Activated B cell treated with CpG ODN at 0.5 μM for 24 hours (primary cell): Measurements from ENCODE around the gene HAUS1. TPM values are rescaled to one million over a fixed set of nuclear protein-coding genes. Genes with fewer than 3 reads are reported as not detected.

Experiments
- ATAC-seq: fragments of 200-7000 bp; cut with Tn5 transposase; one replicate; pipeline ENCODE4 v1.10.0; 2021; ENCODE audit warnings: low read depth, mild to moderate bottlenecking, moderate library complexity
- CTCF ChIA-PET: fragments of 350-600 bp; sonication (Branson Sonifier 250); formaldehyde crosslinking; loops from one replicate; lab custom pipeline; 2021; ENCODE audit warnings: antibody characterized with exemption; lab: Charles Lee
- POLR2A ChIA-PET: fragments of 350-600 bp; sonication (Branson Sonifier 250); formaldehyde crosslinking; loops from one replicate; lab custom pipeline; 2021; ENCODE audit warnings: antibody characterized with exemption; lab: Charles Lee
- DNase-seq: peaks from one replicate; pipeline ENCODE4 v3.0.0; 2022
- H3K27ac Mint-ChIP-seq: one replicate; pipeline ENCODE4 v1.8.0; 2020; ENCODE audit warnings: mixed read lengths
- H3K27me3 Mint-ChIP-seq: one replicate; pipeline ENCODE4 v1.8.0; 2021; ENCODE audit warnings: mixed read lengths
- H3K36me3 Mint-ChIP-seq: one replicate; pipeline ENCODE4 v1.8.0; 2021; ENCODE audit warnings: low read depth, mixed read lengths
- H3K4me1 Mint-ChIP-seq: one replicate; pipeline ENCODE4 v1.8.0; 2021; ENCODE audit warnings: mixed read lengths
- H3K4me3 Mint-ChIP-seq: one replicate; pipeline ENCODE4 v1.8.0; 2020; ENCODE audit warnings: mild to moderate bottlenecking, mixed read lengths
- H3K9me3 Mint-ChIP-seq: one replicate; pipeline ENCODE4 v1.8.0; 2020; ENCODE audit warnings: mixed read lengths
- intact Hi-C: fragments of 100-400 bp; cut with micrococcal nuclease; formaldehyde crosslinking; loops from one replicate; pipeline ENCODE4 v1.15.1; 2024
- total RNA-seq: library from RNA; stranded (reverse); gene quantifications from 2 replicates; pipeline ENCODE4 v1.2.3, GENCODE V29; 2022
- TF ChIP-seq, protein P1 (sequence below): fragments of 200-600 bp; IDR thresholded peaks from one replicate; pipeline ENCODE4 v1.8.0; 2022; ENCODE audit warnings: antibody characterized with exemption, mild to moderate bottlenecking

Gene HAUS1, protein sequence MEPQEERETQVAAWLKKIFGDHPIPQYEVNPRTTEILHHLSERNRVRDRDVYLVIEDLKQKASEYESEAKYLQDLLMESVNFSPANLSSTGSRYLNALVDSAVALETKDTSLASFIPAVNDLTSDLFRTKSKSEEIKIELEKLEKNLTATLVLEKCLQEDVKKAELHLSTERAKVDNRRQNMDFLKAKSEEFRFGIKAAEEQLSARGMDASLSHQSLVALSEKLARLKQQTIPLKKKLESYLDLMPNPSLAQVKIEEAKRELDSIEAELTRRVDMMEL
- 34.6 and 39.5 TPM in 2 replicates for total RNA-seq

DNA sequence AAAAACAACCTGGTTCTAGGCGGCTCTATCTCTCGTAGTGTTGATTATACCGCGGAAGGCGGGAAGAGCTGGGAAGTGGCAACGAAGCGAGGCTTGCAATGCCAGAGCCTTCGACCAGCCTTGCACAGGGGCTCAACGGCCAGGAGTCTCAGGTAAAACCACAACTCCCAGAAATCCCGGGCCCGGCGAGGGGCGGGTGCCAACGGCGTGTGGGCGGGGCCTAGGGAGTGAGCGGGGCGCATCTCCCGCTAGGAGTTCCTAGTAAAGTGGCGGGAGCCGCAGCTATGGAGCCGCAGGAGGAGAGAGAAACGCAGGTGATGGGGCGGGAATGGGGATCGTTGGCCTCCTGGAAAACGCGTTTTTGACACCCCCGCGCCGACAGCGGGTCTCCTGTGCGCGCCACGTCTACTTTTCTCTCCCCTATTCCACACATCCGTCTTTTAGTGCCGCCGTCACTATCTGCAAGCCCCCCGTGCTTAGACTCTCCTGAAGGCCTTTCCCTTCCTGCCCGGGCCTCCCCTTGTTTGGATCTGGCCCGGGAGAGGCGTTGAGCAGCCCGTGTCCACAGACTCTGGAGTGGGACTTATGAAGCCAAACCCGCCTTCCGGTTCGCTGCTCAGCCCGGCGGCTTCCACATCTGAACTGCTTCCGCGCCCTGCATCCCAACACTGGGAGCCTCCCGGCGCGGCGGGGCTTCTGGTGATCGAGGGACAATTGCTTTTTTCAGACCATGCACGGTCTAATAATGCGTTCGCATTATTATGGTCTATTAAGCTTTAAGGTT lies at the start of gene HAUS1:
Gene HAUS1 (plus strand): TSS at position 258 of the 784 bp plus-strand sequence. CDS start 27 bp downstream, at position 285.
- intact Hi-C loops = loop anchor here (1.0 to 10.0 kb wide), 6 partner anchors 65 to 1820 kb away; partner anchors contain the start of genes KATNAL2 and PIAS2
- TF ChIP-seq, protein P1, sequence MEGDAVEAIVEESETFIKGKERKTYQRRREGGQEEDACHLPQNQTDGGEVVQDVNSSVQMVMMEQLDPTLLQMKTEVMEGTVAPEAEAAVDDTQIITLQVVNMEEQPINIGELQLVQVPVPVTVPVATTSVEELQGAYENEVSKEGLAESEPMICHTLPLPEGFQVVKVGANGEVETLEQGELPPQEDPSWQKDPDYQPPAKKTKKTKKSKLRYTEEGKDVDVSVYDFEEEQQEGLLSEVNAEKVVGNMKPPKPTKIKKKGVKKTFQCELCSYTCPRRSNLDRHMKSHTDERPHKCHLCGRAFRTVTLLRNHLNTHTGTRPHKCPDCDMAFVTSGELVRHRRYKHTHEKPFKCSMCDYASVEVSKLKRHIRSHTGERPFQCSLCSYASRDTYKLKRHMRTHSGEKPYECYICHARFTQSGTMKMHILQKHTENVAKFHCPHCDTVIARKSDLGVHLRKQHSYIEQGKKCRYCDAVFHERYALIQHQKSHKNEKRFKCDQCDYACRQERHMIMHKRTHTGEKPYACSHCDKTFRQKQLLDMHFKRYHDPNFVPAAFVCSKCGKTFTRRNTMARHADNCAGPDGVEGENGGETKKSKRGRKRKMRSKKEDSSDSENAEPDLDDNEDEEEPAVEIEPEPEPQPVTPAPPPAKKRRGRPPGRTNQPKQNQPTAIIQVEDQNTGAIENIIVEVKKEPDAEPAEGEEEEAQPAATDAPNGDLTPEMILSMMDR = no peak
- H3K4me3 Mint-ChIP-seq = peak within 1 kb of the TSS; percentile 98
- H3K4me1 Mint-ChIP-seq = peaks cover 19% of the 10 kb centered on the region
- no peaks in the 10 kb centered on the region for H3K9me3 Mint-ChIP-seq
- H3K27ac Mint-ChIP-seq = peak within 1 kb of the TSS; percentile 82
- peaks cover 26% of the 10 kb centered on the region for H3K36me3 Mint-ChIP-seq
- ChIA-PET CTCF (no interaction called here), POLR2A (interaction anchor here (0.9 kb wide), 1 partner anchor 69 kb away, joined by 4 read pairs; a partner anchor contains a TSS)
- H3K27me3 Mint-ChIP-seq = no peaks in the 10 kb centered on the region
- DNase-seq = peak; percentile 81
- ATAC-seq = peak; percentile 99

DNA sequence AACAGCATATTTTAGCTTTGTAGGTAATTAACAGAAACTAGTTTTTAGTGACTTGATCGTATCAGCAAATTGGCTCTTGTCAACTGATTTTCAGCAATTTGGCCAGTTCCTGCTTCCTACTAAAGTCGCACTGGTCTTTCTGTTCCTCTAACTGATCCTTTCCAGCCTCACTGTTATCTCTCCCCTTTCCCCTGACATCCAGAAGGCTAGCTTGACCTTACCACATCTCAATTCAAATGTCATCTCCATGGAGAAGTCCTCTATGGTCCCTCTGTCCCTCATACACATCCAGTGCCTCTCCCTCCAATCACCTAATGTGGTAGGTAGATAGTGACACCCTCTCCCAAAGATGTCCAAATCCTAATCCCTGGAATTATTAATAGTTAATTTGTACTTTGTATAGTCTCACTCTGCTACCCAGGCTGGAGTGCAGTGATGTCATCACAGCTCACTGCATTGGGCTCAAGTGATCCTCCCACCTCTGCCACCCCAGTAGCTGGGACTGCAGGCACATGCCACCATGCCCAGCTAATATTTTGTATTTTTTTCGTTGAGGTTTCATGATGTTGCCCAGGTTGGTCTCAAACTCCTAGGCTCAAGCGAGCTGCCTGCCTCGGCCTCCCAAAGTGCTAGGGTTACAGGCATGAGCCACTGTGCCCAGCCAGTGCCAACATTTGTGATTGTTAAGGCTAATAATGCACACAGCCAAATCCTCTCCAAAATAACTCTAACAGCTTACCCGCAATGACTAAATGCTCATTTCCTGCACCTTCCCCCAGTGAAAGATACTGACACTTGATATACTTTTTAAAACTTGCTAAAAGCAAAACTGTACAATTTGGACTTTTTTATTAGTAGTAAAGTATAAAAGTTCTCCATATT lies 49.0 kb upstream of the HAUS1 start:
- H3K27ac Mint-ChIP-seq = no peak overlapping the region
- H3K27me3 Mint-ChIP-seq = no peaks in the 10 kb centered on the region
- H3K36me3 Mint-ChIP-seq = no peaks in the 10 kb centered on the region
- ATAC-seq (no peak), DNase-seq (no peak)
- TF ChIP-seq, protein P1 = no peak
- intact Hi-C loops = no loop called here
- H3K4me1 Mint-ChIP-seq = no peaks in the 10 kb centered on the region
- CTCF ChIA-PET = interaction anchor here (0.9 kb wide), 1 partner anchor 18 kb away, joined by 4 read pairs; no protein-coding TSS in a partner anchor
- no peaks in the 10 kb centered on the region for H3K9me3 Mint-ChIP-seq
- POLR2A ChIA-PET = no interaction called here
- no peak overlapping the region for H3K4me3 Mint-ChIP-seq

DNA sequence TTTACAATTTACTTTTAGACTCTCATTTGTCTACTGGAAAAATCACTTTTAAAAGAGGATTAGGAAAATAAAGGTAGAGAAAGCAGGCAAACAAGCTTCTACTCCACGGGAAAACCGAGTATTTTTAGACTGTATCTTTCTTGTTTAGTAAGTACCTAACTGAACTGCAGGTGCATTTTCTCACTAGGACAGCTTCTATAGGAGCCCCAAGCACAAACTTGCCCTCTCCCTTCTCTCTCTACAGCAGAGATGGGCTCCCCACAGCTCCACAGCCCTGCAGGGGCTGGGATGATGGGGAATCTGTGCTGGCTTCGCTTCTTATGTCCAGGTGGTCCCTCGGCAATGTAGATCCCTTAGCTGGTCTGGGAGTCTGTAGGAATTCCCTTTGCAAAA lies 48.4 kb upstream of the HAUS1 start:
- CTCF ChIA-PET = interaction anchor here (0.9 kb wide), 1 partner anchor 18 kb away, joined by 4 read pairs; no protein-coding TSS in a partner anchor
- Mint-ChIP-seq H3K27ac (no peak overlapping the region), H3K4me3 (no peak overlapping the region), H3K9me3 (no peaks in the 10 kb centered on the region), H3K4me1 (no peaks in the 10 kb centered on the region), H3K36me3 (no peaks in the 10 kb centered on the region), H3K27me3 (no peaks in the 10 kb centered on the region)
- intact Hi-C loops = no loop called here
- TF ChIP-seq, protein P1 = no peak
- POLR2A ChIA-PET = interaction anchor here (0.6 kb wide), 1 partner anchor 54 kb away, joined by 3 read pairs; no protein-coding TSS in a partner anchor
- ATAC-seq (no peak), DNase-seq (no peak)

DNA sequence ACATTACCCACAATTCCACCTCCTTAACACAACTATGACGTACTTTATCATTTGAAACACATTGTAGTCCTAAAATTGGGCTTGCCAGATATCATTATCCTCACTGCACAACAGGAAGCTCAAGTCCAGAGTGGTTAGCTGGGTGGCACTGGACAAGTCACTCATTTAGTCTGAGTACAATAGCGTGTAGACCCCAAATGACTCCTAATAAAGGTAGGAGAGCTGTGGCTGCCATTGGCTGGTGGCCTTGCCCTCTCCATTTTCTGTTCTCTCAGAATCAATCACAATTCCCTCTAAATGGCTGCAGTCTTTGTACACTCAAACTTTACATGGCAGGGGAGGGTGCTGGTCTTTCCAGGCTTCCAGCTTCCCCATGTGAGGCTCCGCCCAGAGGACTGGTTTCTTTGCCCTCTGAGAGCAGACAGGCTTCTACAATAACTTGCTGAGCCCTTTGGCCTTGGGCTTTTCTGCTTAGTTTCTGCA lies 43.8 kb upstream of the HAUS1 start:
- Mint-ChIP-seq H3K27ac (no peak overlapping the region), H3K36me3 (no peaks in the 10 kb centered on the region), H3K4me1 (no peaks in the 10 kb centered on the region), H3K4me3 (no peak overlapping the region), H3K27me3 (no peaks in the 10 kb centered on the region), H3K9me3 (no peaks in the 10 kb centered on the region)
- TF ChIP-seq, protein P1 = no peak
- POLR2A ChIA-PET = no interaction called here
- intact Hi-C loops = no loop called here
- no peak for DNase-seq
- CTCF ChIA-PET = no interaction called here
- ATAC-seq = no peak
